Choroid plexus epithelial cell (primary cell): ENCODE data around the gene DOK4.

Experiments
- DNase-seq: peaks from one replicate; pipeline ENCODE4 v3.0.0-alpha.2; 2010; ENCODE audit warnings: low read depth
- H3K4me3 ChIP-seq: 2 replicates; pipeline ENCODE4 v1.5.1; 2011; ENCODE audit warnings: low read depth, mild to moderate bottlenecking, control low read depth, low read length, moderate library complexity
- TF ChIP-seq, protein P1 (sequence below): conservative IDR thresholded peaks from 2 replicates; pipeline ENCODE4 v1.5.1; 2011; ENCODE audit warnings: low read depth, mild to moderate bottlenecking, control low read depth, inconsistent platforms, low read length, moderate library complexity

DOK4 gene

DNA sequence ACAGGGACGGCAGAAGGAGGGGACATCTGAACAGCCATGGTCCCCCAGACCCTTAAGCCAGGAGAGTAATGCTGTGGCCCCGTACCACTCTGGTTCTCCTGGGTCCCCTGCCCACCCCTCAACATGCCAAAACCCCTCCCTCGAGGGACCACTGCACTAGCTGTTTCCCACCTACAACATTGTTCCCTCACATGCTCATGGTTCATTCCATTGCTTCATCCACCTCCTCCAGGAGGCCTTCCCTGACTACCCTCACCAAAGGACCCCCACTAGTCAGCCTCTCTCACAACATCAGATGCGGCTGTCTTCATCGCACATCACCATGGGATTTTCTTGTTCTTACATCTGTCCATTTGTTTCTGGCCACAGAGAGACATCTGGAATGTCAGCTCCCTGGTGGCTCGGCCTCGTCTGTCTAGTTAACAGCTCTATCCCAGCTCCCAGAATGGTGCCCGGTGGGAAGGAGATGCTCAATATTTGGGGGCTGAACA, 1.7 kb downstream of the DOK4 start:
- TF ChIP-seq, protein P1, sequence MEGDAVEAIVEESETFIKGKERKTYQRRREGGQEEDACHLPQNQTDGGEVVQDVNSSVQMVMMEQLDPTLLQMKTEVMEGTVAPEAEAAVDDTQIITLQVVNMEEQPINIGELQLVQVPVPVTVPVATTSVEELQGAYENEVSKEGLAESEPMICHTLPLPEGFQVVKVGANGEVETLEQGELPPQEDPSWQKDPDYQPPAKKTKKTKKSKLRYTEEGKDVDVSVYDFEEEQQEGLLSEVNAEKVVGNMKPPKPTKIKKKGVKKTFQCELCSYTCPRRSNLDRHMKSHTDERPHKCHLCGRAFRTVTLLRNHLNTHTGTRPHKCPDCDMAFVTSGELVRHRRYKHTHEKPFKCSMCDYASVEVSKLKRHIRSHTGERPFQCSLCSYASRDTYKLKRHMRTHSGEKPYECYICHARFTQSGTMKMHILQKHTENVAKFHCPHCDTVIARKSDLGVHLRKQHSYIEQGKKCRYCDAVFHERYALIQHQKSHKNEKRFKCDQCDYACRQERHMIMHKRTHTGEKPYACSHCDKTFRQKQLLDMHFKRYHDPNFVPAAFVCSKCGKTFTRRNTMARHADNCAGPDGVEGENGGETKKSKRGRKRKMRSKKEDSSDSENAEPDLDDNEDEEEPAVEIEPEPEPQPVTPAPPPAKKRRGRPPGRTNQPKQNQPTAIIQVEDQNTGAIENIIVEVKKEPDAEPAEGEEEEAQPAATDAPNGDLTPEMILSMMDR: no peak
- no peak overlapping the region for H3K4me3 ChIP-seq
- DNase-seq: no peak

DNA sequence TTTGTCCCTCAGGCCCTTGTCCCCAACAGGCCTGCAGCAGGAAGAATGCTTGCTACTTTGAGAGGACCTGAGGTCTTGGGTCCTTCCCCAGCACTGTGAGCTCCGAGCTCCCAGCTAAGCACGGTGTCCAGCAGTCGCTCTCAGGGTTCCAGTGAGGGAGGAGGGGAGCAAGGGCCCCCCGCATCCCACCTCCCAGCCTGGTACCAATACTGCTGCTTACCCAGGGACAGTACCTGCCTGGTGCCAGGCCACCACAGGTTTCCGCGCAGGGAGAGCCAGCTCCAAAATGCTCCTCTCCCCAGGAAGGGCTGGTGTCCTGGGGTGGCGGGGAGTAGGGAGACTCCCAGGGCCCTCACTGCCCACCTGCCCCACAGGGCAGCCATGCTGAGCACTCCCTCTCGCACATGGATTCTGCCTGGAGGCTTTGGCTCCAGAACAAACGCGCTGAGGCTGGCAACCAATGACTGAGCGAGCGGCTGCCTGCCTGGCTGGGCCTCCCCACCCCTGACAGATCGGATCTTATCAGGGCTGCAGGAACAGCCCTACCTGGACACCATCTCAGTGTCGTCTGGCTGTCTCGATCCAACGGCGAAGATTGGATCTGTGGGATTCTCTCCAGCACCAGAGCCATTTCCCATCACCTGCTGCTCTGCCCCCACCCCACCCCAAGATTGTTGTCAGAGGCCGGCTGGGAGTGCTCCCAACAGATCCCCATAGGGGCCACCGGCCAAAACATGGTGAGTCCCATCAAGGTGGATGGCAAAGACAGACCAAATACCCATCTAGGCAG, 2.4 kb downstream of the DOK4 start:
- DNase-seq: no peak
- no peak overlapping the region for H3K4me3 ChIP-seq
- TF ChIP-seq, protein P1: no peak

DNA sequence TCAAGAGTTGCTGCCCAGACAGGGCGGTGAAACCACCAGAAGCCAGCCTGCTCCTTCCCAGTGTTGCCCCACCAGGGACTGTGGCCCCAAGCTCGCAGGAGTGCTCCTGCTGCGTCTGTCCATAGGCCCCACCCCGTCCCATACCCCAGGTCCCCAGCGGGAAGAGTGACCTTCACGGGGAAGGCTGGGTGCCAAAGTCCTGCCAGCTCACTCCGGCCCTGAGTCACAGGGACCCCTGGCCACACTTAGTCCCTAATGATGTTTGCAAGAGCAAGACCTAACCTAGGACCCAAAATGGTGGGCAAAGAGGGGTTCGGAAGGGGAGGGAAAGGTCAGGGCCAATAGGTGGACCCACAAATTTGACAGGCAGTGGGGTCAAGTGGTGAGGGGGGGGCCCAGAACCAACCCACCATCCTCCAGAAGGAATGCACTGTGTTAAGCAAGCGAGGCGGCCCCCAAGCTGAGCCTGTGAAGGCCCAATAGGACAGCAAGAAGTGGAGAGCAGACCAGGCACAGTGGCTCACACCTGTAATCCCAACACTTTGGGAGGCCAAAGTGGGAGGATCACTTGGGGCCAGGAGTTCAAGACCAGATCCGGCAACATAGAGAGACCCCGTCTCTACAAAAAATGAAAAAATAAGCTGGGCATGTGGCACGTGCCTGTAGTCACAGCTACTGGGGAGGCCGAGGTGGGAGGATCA, 3.3 kb downstream of the DOK4 start:
- DNase-seq: no peak
- TF ChIP-seq, protein P1: no peak
- no peak overlapping the region for H3K4me3 ChIP-seq

DNA sequence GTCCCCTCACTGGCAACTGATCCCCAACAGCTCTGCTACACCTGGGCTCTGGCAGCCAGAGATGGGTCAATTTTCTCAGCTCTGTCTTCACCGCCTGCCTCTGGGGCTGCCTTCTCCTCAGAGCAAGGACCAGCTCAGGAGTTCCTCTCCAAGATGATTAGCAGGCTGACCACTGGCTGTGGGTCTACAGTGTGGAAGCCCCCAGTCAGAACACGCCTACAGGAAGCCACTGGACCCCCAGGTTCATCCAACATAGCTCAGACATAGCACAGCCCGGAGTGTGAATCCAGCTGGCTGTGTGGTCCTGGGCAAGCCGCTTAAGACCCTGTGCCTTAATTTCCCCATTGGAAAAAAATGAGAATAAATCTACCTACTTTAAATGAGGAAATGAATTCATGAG, 4.9 kb downstream of the DOK4 start:
- TF ChIP-seq, protein P1: no peak
- DNase-seq: no peak
- H3K4me3 ChIP-seq: no peak overlapping the region

DNA sequence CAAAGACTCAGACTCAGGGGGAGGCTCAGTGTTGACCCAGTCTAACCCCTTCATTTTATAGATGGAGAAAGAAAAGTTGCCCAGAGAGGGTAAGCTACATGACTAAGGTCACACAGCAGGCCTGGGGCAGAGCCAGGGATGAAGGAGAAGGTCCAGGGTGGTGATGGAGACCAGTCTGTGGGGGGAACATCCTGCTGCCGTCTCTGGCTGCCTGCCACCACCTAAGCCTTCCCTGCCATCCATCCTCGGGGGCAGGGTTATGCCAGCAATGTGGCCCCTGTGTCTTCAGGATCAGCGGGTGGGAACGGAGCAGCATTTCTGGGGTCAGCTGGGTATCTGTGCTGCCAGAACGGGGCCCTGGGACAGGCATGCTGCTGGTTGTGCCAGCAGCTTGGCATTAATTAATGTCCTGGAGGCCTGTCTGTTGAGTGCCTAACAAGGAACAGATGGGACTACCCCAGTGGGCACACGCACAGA, 5.5 kb downstream of the DOK4 start:
- H3K4me3 ChIP-seq: no peak overlapping the region
- no peak for DNase-seq
- TF ChIP-seq, protein P1: no peak

DNA sequence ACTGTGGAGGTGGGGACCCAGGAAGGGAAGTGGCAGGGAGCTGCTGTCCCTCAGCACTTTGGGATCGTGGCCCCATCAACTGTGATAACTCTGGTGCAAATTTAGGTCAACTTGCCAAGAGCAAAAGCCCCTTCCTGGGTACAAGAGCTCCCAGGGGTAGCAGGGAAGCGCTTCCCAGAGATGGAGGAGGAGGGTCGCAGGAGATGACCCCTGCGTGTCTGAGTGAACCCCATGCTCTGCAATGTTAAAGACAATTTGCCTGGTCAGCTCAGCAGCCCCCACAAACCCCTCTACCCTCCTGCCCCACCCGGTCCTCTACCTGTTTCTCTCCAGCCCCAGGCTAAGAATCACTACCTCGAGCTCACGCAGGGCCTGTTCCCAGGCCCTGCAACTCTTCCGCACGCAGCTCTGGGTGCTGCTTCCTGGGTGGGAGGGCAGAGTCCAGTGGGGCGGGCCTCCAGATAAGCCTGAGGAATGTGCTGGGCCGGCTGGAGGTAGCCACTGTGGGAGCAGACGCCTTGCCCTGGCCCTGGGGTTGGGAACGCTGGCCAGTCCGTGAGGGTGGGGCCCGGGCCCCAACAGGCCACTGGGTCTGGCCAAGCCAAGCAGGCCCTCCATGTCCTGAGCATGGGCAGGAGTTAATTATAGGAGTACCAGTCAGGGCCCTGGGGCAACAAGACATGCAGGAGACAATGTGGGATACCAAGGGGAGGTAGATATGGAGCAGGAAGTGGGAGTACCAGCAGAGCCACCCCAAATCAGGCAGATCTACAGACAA, 6.1 kb downstream of the DOK4 start:
- H3K4me3 ChIP-seq: peak overlapping the region; percentile 55
- peak; percentile 72 for DNase-seq

More for the DNA sequence above, 6.1 kb downstream of the DOK4 start:
- TF ChIP-seq, protein P1: no peak
